SW480 (cell line): ENCODE results near the gene SLC22A25.
"Not testable (repeated sequence)": the region's sequence is repeated elsewhere in the genome, so short reads cannot be mapped to it uniquely, and the experiment has no call there.

Experiments
- DNase-seq: peaks from one replicate; pipeline ENCODE4 v3.0.0-alpha.2; 2016; ENCODE audit warnings: low spot score

SLC22A25 gene

GRCh38 chr11:63243533-63243932, at the start of gene SLC22A25:
Gene SLC22A25, minus strand, starts transcription at chr11:63243599. Its CDS starts 13,947 bp downstream, at chr11:63229652.
- DNase-seq, result no peak

- no peak for DNase-seq
Observed at GRCh38 chr11:63290285-63290684, 46.9 kb upstream of the SLC22A25 start.

- no peak for DNase-seq
Observed at GRCh38 chr11:63289658-63290057, 46.3 kb upstream of the SLC22A25 start.

GRCh38 chr11:63282579-63282978, 39.2 kb upstream of the SLC22A25 start:
- DNase-seq, result no peak

GRCh38 chr11:63280920-63281319, 37.5 kb upstream of the SLC22A25 start:
- DNase-seq, result no peak

GRCh38 chr11:63277345-63277943, 34.0 kb upstream of the SLC22A25 start:
- no peak for DNase-seq

GRCh38 chr11:63274776-63275175, 31.4 kb upstream of the SLC22A25 start:
- peak; percentile 30 for DNase-seq

- no peak for DNase-seq
Observed at GRCh38 chr11:63273685-63274084, 30.3 kb upstream of the SLC22A25 start.

- no peak for DNase-seq
Observed at GRCh38 chr11:63262547-63262946, 19.1 kb upstream of the SLC22A25 start.

GRCh38 chr11:63251312-63251711, 7.9 kb upstream of the SLC22A25 start:
- DNase-seq, result no peak

GRCh38 chr11:63250162-63251050, 7.0 kb upstream of the SLC22A25 start:
- no peak for DNase-seq

GRCh38 chr11:63248966-63249365, 5.6 kb upstream of the SLC22A25 start:
- DNase-seq, result no peak

- DNase-seq, result not testable (repeated sequence)
Observed at GRCh38 chr11:63247237-63248002, 4.0 kb upstream of the SLC22A25 start.

- DNase-seq, result no peak
Observed at GRCh38 chr11:63246045-63246444, 2.6 kb upstream of the SLC22A25 start.

- DNase-seq, result no peak
Observed at GRCh38 chr11:63244862-63245261, 1.5 kb upstream of the SLC22A25 start.

GRCh38 chr11:63242089-63242781, 1.2 kb downstream of the SLC22A25 start:
- DNase-seq, result no peak

GRCh38 chr11:63240791-63241379, 2.5 kb downstream of the SLC22A25 start:
- no peak for DNase-seq

- DNase-seq, result no peak
Observed at GRCh38 chr11:63240098-63240497, 3.3 kb downstream of the SLC22A25 start.

GRCh38 chr11:63239254-63239653, 4.1 kb downstream of the SLC22A25 start:
- DNase-seq, result no peak

GRCh38 chr11:63237413-63237812, 6.0 kb downstream of the SLC22A25 start:
- no peak for DNase-seq
